HepG2 (cell line): ENCODE data around the gene PRM2. TPM values are rescaled to one million over a fixed set of nuclear protein-coding genes. Genes with fewer than 3 reads are reported as not detected.

ENCODE experiments used
- AKNA ChIP-seq: sonication (generic); formaldehyde crosslinking; IDR thresholded peaks from 2 replicates; pipeline ENCODE4 v1.4.0; 2020; ENCODE audit warnings: missing genetic modification reagents, borderline replicate concordance
- ATF7 ChIP-seq, 2 experiments: fragments of 450-650 bp in 1 of 2; sonication (generic) in 1 of 2; formaldehyde crosslinking in 1 of 2; IDR thresholded peaks; 2 replicates each; pipeline versions ENCODE4 v1.4.0 to v1.6.1; 2016 to 2020; ENCODE audit warnings: antibody characterized with exemption in 1 of 2, mild to moderate bottlenecking in 1 of 2, missing genetic modification reagents in 1 of 2
- HDAC1 ChIP-seq: sonication (generic); formaldehyde crosslinking; IDR thresholded peaks from 2 replicates; pipeline ENCODE4 v1.5.1; 2020; ENCODE audit warnings: mild to moderate bottlenecking, missing genetic modification reagents
- JUND ChIP-seq: sonication (generic); formaldehyde crosslinking; IDR thresholded peaks from 2 replicates; pipeline ENCODE4 v1.8.0; 2022; ENCODE audit warnings: mild to moderate bottlenecking, missing genetic modification reagents
- KDM5A ChIP-seq: fragments of 200-600 bp; sonication (generic); IDR thresholded peaks from 2 replicates; pipeline ENCODE4 v1.7.0; 2018; ENCODE audit warnings: antibody characterized with exemption, mild to moderate bottlenecking, low read length, borderline replicate concordance
- KLF16 ChIP-seq, 2 experiments: sonication (generic) in 1 of 2; formaldehyde crosslinking in 1 of 2; IDR thresholded peaks; 2 replicates each; pipeline versions ENCODE4 v1.6.1 to v1.8.0; 2016 to 2023; ENCODE audit warnings: missing genetic modification reagents in 2 of 2, missing compliant biosample characterization in 1 of 2
- MLX ChIP-seq: IDR thresholded peaks from 2 replicates; pipeline ENCODE4 v1.6.1; 2016
- NR2F6 ChIP-seq, 2 experiments: IDR thresholded peaks; 2 replicates each; pipeline ENCODE4 v1.6.1; 2016; ENCODE audit warnings: antibody characterized with exemption in 1 of 2, mild to moderate bottlenecking in 1 of 2
- POLR2AphosphoS2 ChIP-seq: IDR thresholded peaks from 2 replicates; pipeline ENCODE4 v1.6.1; 2011; ENCODE audit warnings: low read depth, low read length, improper control_type of control experiment
- SOX13 ChIP-seq, 3 experiments: fragments of 450-650 bp in 1 of 3; sonication (generic) in 1 of 3; formaldehyde crosslinking in 1 of 3; IDR thresholded peaks in 2 of 3; conservative IDR thresholded peaks in 1 of 3; 2 replicates each; pipeline versions ENCODE4 v1.5.0 to v1.6.1; 2016 to 2020; ENCODE audit warnings: antibody characterized with exemption in 1 of 3, mild to moderate bottlenecking in 1 of 3, missing compliant biosample characterization in 1 of 3, missing genetic modification reagents in 1 of 3, moderate library complexity in 1 of 3
- ZNF282 ChIP-seq: fragments of 450-650 bp; IDR thresholded peaks from 2 replicates; pipeline ENCODE4 v1.6.1; 2018; ENCODE audit not compliant: partially characterized antibody
- ZNF431 ChIP-seq: sonication (generic); formaldehyde crosslinking; IDR thresholded peaks from 2 replicates; pipeline ENCODE4 v1.9.0; 2022; ENCODE audit warnings: missing genetic modification reagents, low read depth, mild to moderate bottlenecking, borderline replicate concordance
- ZNF639 ChIP-seq: conservative IDR thresholded peaks from 2 replicates; pipeline ENCODE4 v1.6.1; 2018; ENCODE audit warnings: missing genetic modification reagents
- ZNF660 ChIP-seq: sonication (generic); formaldehyde crosslinking; IDR thresholded peaks from 2 replicates; pipeline ENCODE4 v1.5.1; 2020; ENCODE audit warnings: mild to moderate bottlenecking, low read depth, missing genetic modification reagents, borderline replicate concordance
- ZNF687 ChIP-seq: sonication (generic); formaldehyde crosslinking; IDR thresholded peaks from 2 replicates; pipeline ENCODE4 v1.5.1; 2020; ENCODE audit warnings: mild to moderate bottlenecking, missing genetic modification reagents, moderate library complexity
- ZNF772 ChIP-seq: sonication (generic); formaldehyde crosslinking; IDR thresholded peaks from 2 replicates; pipeline ENCODE4 v1.5.0; 2020; ENCODE audit warnings: mild to moderate bottlenecking, missing genetic modification reagents
- polyA plus RNA-seq, 8 experiments: library from polyadenylated mRNA; depleted of rRNA in 3 of 8; stranded (reverse) in 7 of 8; unstranded in 1 of 8; fragments of >200 nt; fragmentation: Illumina TruSeq in 4 of 8; extraction: Trizol in 4 of 8; gene quantifications; 2 replicates each; pipeline versions ENCODE4 v1.2.1 to v1.2.3, GENCODE V29; 2011 to 2016; ENCODE audit warnings: low read depth in 4 of 8, missing spikeins in 1 of 8, mixed read lengths in 1 of 8; ENCODE audit not compliant: insufficient read depth in 1 of 8
- total RNA-seq, 5 experiments: library from RNA; depleted of rRNA; stranded (reverse); fragments of >200 nt; fragmentation: Illumina TruSeq; extraction: Trizol; gene quantifications; 2 replicates each; pipeline ENCODE4 v1.2.3, GENCODE V29; 2016; ENCODE audit warnings: low read depth in 1 of 5

The PRM2 gene
- total and polyA plus RNA-seq, 2 of the 13 experiments (the other 11 are each of a cell fraction or from before 2014, with no cell fraction given): 0.54 TPM; not detected in 1

GRCh38 chr16:11276143-11276895 lies at the start of gene PRM2 (continued):
- TF ChIP-seq NR2F6 (IDR thresholded peaks at IDR 0.05): no peak
- no peak for TF ChIP-seq NR2F6 (CRISPR knock-in tag; IDR thresholded peaks at IDR 0.05)
- peak; percentile 36; the same call in 1 of the 2 replicates for TF ChIP-seq ZNF687 (CRISPR knock-in tag)
- no peak for TF ChIP-seq KDM5A
- no peak for TF ChIP-seq JUND (CRISPR knock-in tag)
- no peak; the same call in 1 of the 2 replicates for TF ChIP-seq SOX13 (IDR thresholded peaks at IDR 0.05)
- TF ChIP-seq SOX13 (CRISPR knock-in tag; conservative IDR thresholded peaks at IDR 0.05 in 1 of 2, IDR thresholded peaks at IDR 0.05 in 1 of 2): no peak
- TF ChIP-seq MLX (CRISPR knock-in tag): no peak
- TF ChIP-seq AKNA: no peak
- no peak for TF ChIP-seq POLR2AphosphoS2
- no peak for TF ChIP-seq ZNF282
- no peak for TF ChIP-seq ZNF431 (CRISPR knock-in tag)
- no peak for TF ChIP-seq ZNF660 (CRISPR knock-in tag)
- TF ChIP-seq ZNF639 (CRISPR knock-in tag): no peak
- TF ChIP-seq HDAC1: no peak
- TF ChIP-seq ATF7 (IDR thresholded peaks at IDR 0.05): no peak
- no peak for TF ChIP-seq ATF7 (CRISPR knock-in tag; IDR thresholded peaks at IDR 0.05)
- TF ChIP-seq KLF16 (CRISPR knock-in tag; IDR thresholded peaks at IDR 0.05): no peak
- TF ChIP-seq ZNF772 (CRISPR knock-in tag): no peak
